ENCODE results near the gene ESRRG.

Gene ESRRG

DNA sequence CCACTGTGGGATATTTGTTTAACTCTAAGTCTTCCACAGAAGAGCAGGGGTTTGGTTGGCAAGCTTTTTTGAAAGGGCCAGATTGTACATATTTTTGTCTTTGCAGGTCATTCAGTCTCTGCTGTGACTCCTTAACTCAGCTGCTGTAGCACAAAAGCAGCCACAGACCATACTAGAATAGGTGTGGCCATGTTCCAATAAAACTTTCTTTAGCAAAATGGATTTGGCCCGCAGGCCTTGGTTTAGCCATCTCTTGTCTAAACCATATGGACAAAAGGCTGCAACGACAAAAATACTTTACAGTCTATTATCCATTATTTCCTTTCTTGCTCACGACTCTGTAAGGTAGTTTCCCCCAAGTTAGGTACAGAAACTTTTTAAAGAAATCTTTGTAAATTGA is 60.5 kb downstream of the ESRRG start:
- no peaks in the 10 kb centered on the region for H3K36me3 ChIP-seq (ENCODE audit: insufficient read depth, low read length)
- no peaks in the 10 kb centered on the region for H4K20me1 ChIP-seq (ENCODE audit: insufficient read depth, low read length, poor library complexity, severe bottlenecking)
- TF ChIP-seq, protein P1, sequence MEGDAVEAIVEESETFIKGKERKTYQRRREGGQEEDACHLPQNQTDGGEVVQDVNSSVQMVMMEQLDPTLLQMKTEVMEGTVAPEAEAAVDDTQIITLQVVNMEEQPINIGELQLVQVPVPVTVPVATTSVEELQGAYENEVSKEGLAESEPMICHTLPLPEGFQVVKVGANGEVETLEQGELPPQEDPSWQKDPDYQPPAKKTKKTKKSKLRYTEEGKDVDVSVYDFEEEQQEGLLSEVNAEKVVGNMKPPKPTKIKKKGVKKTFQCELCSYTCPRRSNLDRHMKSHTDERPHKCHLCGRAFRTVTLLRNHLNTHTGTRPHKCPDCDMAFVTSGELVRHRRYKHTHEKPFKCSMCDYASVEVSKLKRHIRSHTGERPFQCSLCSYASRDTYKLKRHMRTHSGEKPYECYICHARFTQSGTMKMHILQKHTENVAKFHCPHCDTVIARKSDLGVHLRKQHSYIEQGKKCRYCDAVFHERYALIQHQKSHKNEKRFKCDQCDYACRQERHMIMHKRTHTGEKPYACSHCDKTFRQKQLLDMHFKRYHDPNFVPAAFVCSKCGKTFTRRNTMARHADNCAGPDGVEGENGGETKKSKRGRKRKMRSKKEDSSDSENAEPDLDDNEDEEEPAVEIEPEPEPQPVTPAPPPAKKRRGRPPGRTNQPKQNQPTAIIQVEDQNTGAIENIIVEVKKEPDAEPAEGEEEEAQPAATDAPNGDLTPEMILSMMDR (conservative IDR thresholded peaks at IDR 0.05; ENCODE audit: low read length) = no peak
- no peak for TF ChIP-seq EZH2phosphoT487 (IDR thresholded peaks at IDR 0.05; ENCODE audit: borderline replicate concordance)

DNA sequence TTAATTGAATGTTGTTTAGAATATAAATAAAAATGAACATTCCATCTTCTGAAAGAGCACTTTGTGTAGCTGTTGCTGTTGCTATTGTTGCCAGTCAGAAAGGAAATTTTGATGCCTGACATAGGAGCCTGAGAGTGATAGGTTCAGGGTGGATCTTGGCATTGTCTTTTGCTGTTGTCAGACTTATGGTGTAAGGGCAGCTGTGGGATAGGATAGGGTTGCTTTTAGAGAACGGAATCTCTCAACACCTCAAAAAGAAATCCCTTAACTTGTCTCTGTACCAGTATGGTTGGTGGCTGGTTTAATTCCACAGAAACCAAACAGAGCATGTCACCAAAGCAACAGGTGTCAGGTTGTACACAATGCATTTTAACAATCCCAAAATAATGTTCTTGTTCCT is 62.7 kb downstream of the ESRRG start:
- H4K20me1 ChIP-seq (ENCODE audit: insufficient read depth, low read length, poor library complexity, severe bottlenecking) = no peaks in the 10 kb centered on the region
- H3K27me3 ChIP-seq (ENCODE audit: insufficient read depth, low read length, poor library complexity, severe bottlenecking) = no peaks in the 10 kb centered on the region
- no peaks in the 10 kb centered on the region for H3K4me1 ChIP-seq (ENCODE audit: insufficient read depth, low read length, poor library complexity, severe bottlenecking)
- TF ChIP-seq, protein P1 (conservative IDR thresholded peaks at IDR 0.05; ENCODE audit: low read length) = no peak
- no peak for TF ChIP-seq EZH2phosphoT487 (IDR thresholded peaks at IDR 0.05; ENCODE audit: borderline replicate concordance)
- H3K9me3 ChIP-seq (ENCODE audit: insufficient read depth, low read depth, low read length) = no peaks in the 10 kb centered on the region
- H3K9ac ChIP-seq (ENCODE audit: low read depth, low read length, poor library complexity, severe bottlenecking) = no peak overlapping the region
- H3K4me3 ChIP-seq (ENCODE audit: low read length, poor library complexity, severe bottlenecking) = no peak overlapping the region
- H3K36me3 ChIP-seq (ENCODE audit: insufficient read depth, low read length) = no peaks in the 10 kb centered on the region
- no peak overlapping the region for H3K4me2 ChIP-seq (ENCODE audit: low read depth, low read length, poor library complexity, severe bottlenecking)
- no peaks in the 10 kb centered on the region for H3K79me2 ChIP-seq (ENCODE audit: insufficient read depth, low read length)
- H3F3A ChIP-seq (ENCODE audit: low read depth) = no peaks in the 10 kb centered on the region
- H2AFZ ChIP-seq (ENCODE audit: low read length) = no peak overlapping the region
- no peaks in the 10 kb centered on the region for H3K9me2 ChIP-seq (replicated peaks; ENCODE audit: low read depth, low read length)

More for the DNA sequence above, 60.5 kb downstream of the ESRRG start:
- Histone ChIP-seq H3K9me3 (ENCODE audit: insufficient read depth, low read depth, low read length) (no peaks in the 10 kb centered on the region), H3K4me2 (ENCODE audit: low read depth, low read length, poor library complexity, severe bottlenecking) (no peak overlapping the region), H3K9me2 (replicated peaks; ENCODE audit: low read depth, low read length) (no peaks in the 10 kb centered on the region), H3K4me3 (ENCODE audit: low read length, poor library complexity, severe bottlenecking) (no peak overlapping the region), H2AFZ (ENCODE audit: low read length) (no peak overlapping the region), H3K79me2 (ENCODE audit: insufficient read depth, low read length) (no peaks in the 10 kb centered on the region), H3K27me3 (ENCODE audit: insufficient read depth, low read length, poor library complexity, severe bottlenecking) (no peaks in the 10 kb centered on the region), H3K4me1 (ENCODE audit: insufficient read depth, low read length, poor library complexity, severe bottlenecking) (no peaks in the 10 kb centered on the region), H3K9ac (ENCODE audit: low read depth, low read length, poor library complexity, severe bottlenecking) (no peak overlapping the region), H3F3A (ENCODE audit: low read depth) (no peaks in the 10 kb centered on the region)

DNA sequence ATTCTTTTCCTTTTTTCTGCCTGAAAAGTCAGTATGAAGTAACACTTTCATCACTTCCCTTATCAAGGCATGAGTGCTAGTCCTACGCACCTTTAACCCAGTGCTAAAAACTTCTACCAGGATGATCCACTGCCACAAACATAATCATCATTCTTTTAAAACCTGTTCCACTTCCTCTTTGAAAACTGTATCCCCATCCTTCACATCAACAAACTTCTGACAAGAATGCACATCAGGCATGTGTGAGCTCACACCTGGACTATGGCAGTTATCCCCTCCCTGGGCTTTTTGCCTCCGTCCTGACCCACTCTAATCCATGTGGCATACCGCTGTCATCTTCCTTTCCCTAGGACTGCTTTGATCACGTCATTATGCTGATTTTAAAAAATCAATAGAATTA is 70.2 kb downstream of the ESRRG start:
- no peaks in the 10 kb centered on the region for H4K20me1 ChIP-seq (ENCODE audit: insufficient read depth, low read length, poor library complexity, severe bottlenecking)
- H3K9me3 ChIP-seq (ENCODE audit: insufficient read depth, low read depth, low read length) = no peaks in the 10 kb centered on the region
- H3K79me2 ChIP-seq (ENCODE audit: insufficient read depth, low read length) = no peaks in the 10 kb centered on the region
- no peaks in the 10 kb centered on the region for H3F3A ChIP-seq (ENCODE audit: low read depth)
- no peak overlapping the region for H3K4me3 ChIP-seq (ENCODE audit: low read length, poor library complexity, severe bottlenecking)
- no peaks in the 10 kb centered on the region for H3K9me2 ChIP-seq (replicated peaks; ENCODE audit: low read depth, low read length)
- TF ChIP-seq, protein P1 (conservative IDR thresholded peaks at IDR 0.05; ENCODE audit: low read length) = no peak
- no peak for TF ChIP-seq EZH2phosphoT487 (IDR thresholded peaks at IDR 0.05; ENCODE audit: borderline replicate concordance)
- H3K9ac ChIP-seq (ENCODE audit: low read depth, low read length, poor library complexity, severe bottlenecking) = no peak overlapping the region
- no peaks in the 10 kb centered on the region for H3K27me3 ChIP-seq (ENCODE audit: insufficient read depth, low read length, poor library complexity, severe bottlenecking)
- no peak overlapping the region for H3K4me2 ChIP-seq (ENCODE audit: low read depth, low read length, poor library complexity, severe bottlenecking)
- H3K4me1 ChIP-seq (ENCODE audit: insufficient read depth, low read length, poor library complexity, severe bottlenecking) = no peaks in the 10 kb centered on the region
- H3K36me3 ChIP-seq (ENCODE audit: insufficient read depth, low read length) = no peaks in the 10 kb centered on the region
- no peak overlapping the region for H2AFZ ChIP-seq (ENCODE audit: low read length)

Data from Loucy (cell line).